Ureter (tissue), 1 donor: ENCODE measurements around the gene CALU. TPM values are rescaled to one million over a fixed set of nuclear protein-coding genes. Genes with fewer than 3 reads are reported as not detected.

Experiments used
- DNase-seq: peaks from one replicate; pipeline ENCODE4 v3.0.0-alpha.2; 2020; ENCODE audit warnings: low spot score
- total RNA-seq: library from RNA; stranded (reverse); gene quantifications from one replicate; pipeline ENCODE4 v1.2.4, GENCODE V29; 2023
- donor health status: DM: yes; HTN: yes; CAD: no.

Gene CALU
- total RNA-seq, 1 donor from 2014 or later: 82.5 TPM

DNA sequence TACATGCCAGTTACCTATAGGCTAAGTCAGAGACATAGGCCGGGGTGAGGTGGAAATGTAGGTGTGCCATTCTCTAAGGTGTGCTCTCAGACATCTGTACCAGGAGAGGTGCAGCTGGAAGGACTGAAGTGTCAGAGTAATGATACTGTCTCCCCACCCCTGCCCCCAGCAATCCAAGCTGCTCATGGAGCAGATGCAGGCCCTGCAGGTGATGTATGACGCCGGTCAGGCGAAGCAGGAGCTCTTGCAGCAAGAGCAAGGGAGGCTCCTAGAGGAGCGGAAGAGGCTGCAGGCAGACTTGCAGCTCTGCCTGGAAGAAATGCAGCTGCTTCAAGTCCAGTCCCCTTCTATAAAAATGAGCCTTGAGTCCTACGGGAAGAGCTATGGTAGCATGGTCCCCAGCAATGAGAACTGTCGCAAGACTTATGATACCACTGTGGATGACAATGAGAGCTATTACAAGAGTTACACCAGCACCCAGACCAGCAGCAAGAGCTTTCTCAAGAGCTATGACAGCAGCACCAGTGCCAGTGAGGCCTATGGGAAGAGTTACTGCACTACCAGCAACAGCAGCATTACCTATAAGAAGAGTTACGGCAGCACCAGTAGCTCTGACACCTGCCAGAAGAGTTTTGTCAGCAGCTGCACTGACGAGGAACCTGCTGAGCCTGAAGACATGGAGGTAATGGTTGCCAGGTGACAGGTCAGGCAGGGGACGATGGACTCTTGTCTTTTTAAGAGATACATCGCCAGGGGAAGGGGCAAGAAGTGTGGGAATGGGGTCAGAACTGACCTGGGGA is 72.7 kb downstream of the CALU start:
- DNase-seq: no peak

DNA sequence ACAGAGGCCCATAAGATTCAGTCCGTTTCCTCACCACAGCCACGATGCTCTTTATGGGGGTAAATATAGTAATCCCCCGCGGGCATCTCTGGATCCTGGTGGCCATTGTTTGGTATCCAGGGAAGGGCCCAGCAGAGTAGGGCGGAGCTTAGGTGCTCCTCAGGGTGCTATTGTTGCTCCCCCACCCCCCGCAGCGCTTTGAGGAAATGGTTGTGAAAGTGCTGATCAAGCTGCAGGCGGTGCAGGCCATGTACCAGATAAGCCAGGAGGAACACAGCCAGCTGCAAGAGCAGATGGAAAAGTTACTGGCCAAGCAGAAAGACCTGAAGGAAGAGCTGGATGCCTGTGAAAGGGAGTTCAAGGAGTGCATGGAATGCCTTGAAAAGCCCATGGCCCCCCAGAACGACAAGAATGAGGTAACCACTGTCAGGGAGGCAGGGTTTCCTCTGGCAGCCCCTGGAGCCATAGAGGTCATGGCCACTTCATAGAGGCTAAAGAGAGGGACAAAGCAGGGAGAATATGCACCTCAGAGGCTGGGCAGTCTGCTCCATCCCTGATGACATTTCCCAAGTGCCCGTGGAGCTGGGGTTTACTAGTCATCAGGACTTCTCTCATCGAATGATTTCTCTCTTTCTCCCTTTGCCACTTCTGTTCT is 73.5 kb downstream of the CALU start:
- DNase-seq: no peak

DNA sequence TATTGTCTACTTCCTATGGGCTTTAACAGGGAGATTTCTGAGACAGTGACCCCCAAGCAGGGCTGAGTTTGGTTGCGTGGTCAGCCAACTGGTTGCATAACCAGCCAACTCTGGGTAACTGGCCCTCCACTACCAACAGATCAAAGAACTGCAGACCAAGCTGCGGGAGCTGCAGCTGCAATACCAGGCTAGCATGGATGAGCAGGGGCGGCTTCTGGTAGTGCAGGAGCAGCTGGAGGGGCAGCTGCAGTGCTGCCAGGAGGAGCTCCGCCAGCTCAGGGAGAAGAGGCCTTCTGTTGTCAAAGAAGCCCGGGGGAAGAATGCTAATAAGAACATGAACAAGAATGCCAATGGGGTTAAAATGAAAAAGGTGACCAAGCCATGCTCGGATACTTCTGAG is 75.3 kb downstream of the CALU start:
- no peak for DNase-seq

DNA sequence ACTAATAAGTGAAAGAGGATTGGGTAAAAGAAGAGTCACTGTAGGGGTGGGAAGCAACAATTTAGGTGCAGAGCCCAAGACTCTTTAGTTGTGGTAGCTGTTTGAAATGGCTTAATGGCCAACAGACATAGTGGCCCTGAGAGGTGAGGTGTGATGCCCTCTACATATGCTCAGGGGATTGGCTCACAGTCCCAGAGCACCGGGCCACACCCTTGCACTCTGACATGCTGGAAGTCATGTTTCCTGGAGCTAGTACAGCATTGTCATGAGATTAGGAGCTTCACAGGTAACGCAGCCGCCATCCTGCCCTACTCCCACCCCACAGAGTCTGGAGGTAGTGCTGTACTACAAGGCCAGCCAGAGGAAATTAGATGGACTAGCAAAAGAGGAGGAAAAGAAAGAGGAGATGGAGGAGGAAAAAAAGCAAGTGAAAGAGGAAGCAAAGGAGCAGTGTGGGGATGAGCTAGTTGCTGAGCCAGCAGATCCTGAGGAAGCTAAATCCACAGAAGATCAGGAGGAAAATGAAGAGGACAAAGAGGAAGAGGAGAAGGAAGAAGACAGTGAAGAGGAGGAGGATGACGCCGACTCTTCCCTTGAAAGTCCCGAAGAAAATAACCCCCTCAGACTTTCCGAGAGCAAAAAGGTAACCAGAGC is 76.3 kb downstream of the CALU start:
- DNase-seq: no peak

DNA sequence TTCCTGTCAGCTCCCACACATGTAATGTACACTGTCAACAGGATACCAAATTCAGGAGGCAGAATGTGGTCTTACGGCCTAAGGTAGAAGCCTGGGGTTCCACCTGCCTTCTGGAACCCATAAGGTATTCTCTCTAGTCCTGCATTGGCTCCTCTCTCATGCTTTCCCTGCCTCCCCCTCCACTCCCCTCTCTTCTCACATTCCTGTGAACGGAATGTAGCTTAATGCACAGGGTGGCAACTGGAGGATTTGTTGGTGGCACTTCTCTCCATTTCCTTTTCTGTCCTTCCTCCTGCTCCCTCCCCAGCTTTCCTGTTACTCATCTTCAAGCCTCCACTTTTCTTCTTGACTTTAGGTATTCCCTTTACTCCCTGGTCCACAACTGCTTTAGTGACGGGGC is 79.5 kb downstream of the CALU start:
- no peak for DNase-seq

Other genes with a start within 250 kb of the CALU start
- gene GARIN1A, start 67.1 kb upstream of the CALU start, total RNA-seq: 6.4 TPM
- not detected for gene OPN1SW, start 36.4 kb downstream of the CALU start, total RNA-seq
- 12.5 TPM for gene CCDC136, start 52.6 kb downstream of the CALU start, total RNA-seq
- 84.1 TPM for gene FLNC, start 91.0 kb downstream of the CALU start, total RNA-seq
- 133 TPM for gene ATP6V1F, start 123.5 kb downstream of the CALU start, total RNA-seq
- 14.5 TPM for gene KCP, start 171.3 kb downstream of the CALU start, total RNA-seq
- gene IRF5, start 198.6 kb downstream of the CALU start, total RNA-seq: 32.0 TPM